MM.1S (cell line): ENCODE data around the gene NTN4.

Source experiments
- DNase-seq: peaks from one replicate; pipeline ENCODE4 v3.0.0-alpha.2; 2015
- H2AFZ ChIP-seq: fragments of 300-600 bp; sonication (generic); 2 replicates; pipeline ENCODE4 v1.6.0; 2016; ENCODE audit warnings: antibody characterized with exemption, low read length
- H3F3A ChIP-seq: fragments of 300-600 bp; sonication (generic); 2 replicates; pipeline ENCODE4 v1.6.1; 2016; ENCODE audit warnings: mild to moderate bottlenecking, antibody characterized with exemption, low read length, moderate library complexity, mixed read lengths; ENCODE audit not compliant: insufficient read depth
- H3K27ac ChIP-seq: fragments of 300-600 bp; sonication (generic); 2 replicates; pipeline ENCODE4 v1.5.1; 2016; ENCODE audit warnings: mild to moderate bottlenecking, low read length
- H3K27me3 ChIP-seq: fragments of 300-600 bp; sonication (generic); replicated peaks from 2 replicates; pipeline ENCODE4 v1.6.0; 2016; ENCODE audit warnings: low read length; ENCODE audit not compliant: insufficient read depth
- H3K36me3 ChIP-seq: fragments of 300-600 bp; sonication (generic); replicated peaks from 2 replicates; pipeline ENCODE4 v1.6.1; 2016; ENCODE audit warnings: mild to moderate bottlenecking, low read length, mixed read lengths; ENCODE audit not compliant: insufficient read depth
- H3K4me1 ChIP-seq: fragments of 300-600 bp; sonication (generic); 2 replicates; pipeline ENCODE4 v1.6.1; 2016; ENCODE audit warnings: low read length, mixed read lengths
- H3K4me2 ChIP-seq: fragments of 300-600 bp; sonication (generic); 2 replicates; pipeline ENCODE4 v1.6.0; 2016; ENCODE audit warnings: low read depth, low read length
- H3K4me3 ChIP-seq: fragments of 300-600 bp; sonication (generic); 2 replicates; pipeline ENCODE4 v1.5.1; 2016; ENCODE audit warnings: low read length, mixed read lengths
- H3K79me2 ChIP-seq: fragments of 300-600 bp; sonication (generic); 2 replicates; pipeline ENCODE4 v1.6.1; 2016; ENCODE audit warnings: mixed run types, low read length, mixed read lengths
- H3K9ac ChIP-seq: fragments of 300-600 bp; sonication (generic); 2 replicates; pipeline ENCODE4 v1.6.1; 2016; ENCODE audit warnings: low read length, mixed read lengths
- H3K9me2 ChIP-seq: fragments of 300-600 bp; sonication (generic); replicated peaks from 2 replicates; pipeline ENCODE4 v1.6.1; 2016; ENCODE audit warnings: mild to moderate bottlenecking, low read length, mixed read lengths; ENCODE audit not compliant: insufficient read depth
- H3K9me3 ChIP-seq: fragments of 300-600 bp; sonication (generic); replicated peaks from 2 replicates; pipeline ENCODE4 v1.6.1; 2016; ENCODE audit warnings: mild to moderate bottlenecking, low read length, mixed read lengths; ENCODE audit not compliant: insufficient read depth
- H4K20me1 ChIP-seq: fragments of 300-600 bp; sonication (generic); 2 replicates; pipeline ENCODE4 v1.6.1; 2016; ENCODE audit warnings: mild to moderate bottlenecking, low read length, moderate library complexity, mixed read lengths; ENCODE audit not compliant: insufficient read depth
- EZH2 ChIP-seq: fragments of 300-600 bp; sonication (generic); optimal IDR thresholded peaks from 2 replicates; pipeline ENCODE3; 2017; ENCODE audit warnings: low read depth, mild to moderate bottlenecking, antibody characterized with exemption, low read length, mixed read lengths
- EZH2phosphoT487 ChIP-seq: fragments of 300-600 bp; sonication (generic); IDR thresholded peaks from 2 replicates; pipeline ENCODE4 v1.6.1; 2018; ENCODE audit warnings: antibody characterized with exemption, low read length
- TF ChIP-seq, protein P1 (sequence below): fragments of 300-600 bp; sonication (generic); IDR thresholded peaks from 2 replicates; pipeline ENCODE4 v1.5.1; 2016; ENCODE audit warnings: antibody characterized with exemption, low read length, mixed read lengths

NTN4 gene

GRCh38 chr12:95641299-95641952, 149.1 kb downstream of the NTN4 start:
- Histone ChIP-seq H3K36me3 (no peaks in the 10 kb centered on the region), H3K9me3 (no peaks in the 10 kb centered on the region), H3K79me2 (no peaks in the 10 kb centered on the region), H3K4me1 (no peaks in the 10 kb centered on the region), H4K20me1 (no peaks in the 10 kb centered on the region), H3K27ac (no peak overlapping the region), H3K27me3 (no peaks in the 10 kb centered on the region), H3K9ac (no peak overlapping the region), H2AFZ (no peak overlapping the region), H3K4me3 (no peak overlapping the region), H3K9me2 (no peaks in the 10 kb centered on the region), H3K4me2 (no peak overlapping the region), H3F3A (no peaks in the 10 kb centered on the region)
- no peak for DNase-seq
- TF ChIP-seq EZH2phosphoT487 (no peak), EZH2 (no peak)
- TF ChIP-seq, protein P1, sequence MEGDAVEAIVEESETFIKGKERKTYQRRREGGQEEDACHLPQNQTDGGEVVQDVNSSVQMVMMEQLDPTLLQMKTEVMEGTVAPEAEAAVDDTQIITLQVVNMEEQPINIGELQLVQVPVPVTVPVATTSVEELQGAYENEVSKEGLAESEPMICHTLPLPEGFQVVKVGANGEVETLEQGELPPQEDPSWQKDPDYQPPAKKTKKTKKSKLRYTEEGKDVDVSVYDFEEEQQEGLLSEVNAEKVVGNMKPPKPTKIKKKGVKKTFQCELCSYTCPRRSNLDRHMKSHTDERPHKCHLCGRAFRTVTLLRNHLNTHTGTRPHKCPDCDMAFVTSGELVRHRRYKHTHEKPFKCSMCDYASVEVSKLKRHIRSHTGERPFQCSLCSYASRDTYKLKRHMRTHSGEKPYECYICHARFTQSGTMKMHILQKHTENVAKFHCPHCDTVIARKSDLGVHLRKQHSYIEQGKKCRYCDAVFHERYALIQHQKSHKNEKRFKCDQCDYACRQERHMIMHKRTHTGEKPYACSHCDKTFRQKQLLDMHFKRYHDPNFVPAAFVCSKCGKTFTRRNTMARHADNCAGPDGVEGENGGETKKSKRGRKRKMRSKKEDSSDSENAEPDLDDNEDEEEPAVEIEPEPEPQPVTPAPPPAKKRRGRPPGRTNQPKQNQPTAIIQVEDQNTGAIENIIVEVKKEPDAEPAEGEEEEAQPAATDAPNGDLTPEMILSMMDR, result no peak

DNA sequence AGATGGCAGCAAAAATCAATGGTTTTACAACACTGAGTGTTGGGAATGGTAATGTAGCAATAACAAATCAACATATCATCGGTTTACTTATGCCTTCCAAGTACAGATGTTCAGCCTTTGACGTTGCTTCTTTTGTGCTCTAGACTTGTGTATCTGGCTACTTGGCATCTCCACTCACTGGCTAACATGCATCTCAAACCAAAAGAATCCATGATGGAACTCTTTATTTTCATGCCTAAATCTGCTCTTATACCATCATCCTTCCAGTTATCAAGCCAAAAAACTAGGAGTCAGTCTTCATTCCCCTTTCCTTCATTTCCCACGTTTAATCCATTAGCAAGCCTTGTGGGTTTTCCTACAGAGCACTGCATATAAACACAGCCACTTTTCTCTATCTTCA, 150.0 kb downstream of the NTN4 start:
- TF ChIP-seq EZH2, result no peak
- TF ChIP-seq EZH2phosphoT487, result no peak
- TF ChIP-seq, protein P1, result no peak
- Histone ChIP-seq H3K9me3 (no peaks in the 10 kb centered on the region), H3K4me3 (no peak overlapping the region)

DNA sequence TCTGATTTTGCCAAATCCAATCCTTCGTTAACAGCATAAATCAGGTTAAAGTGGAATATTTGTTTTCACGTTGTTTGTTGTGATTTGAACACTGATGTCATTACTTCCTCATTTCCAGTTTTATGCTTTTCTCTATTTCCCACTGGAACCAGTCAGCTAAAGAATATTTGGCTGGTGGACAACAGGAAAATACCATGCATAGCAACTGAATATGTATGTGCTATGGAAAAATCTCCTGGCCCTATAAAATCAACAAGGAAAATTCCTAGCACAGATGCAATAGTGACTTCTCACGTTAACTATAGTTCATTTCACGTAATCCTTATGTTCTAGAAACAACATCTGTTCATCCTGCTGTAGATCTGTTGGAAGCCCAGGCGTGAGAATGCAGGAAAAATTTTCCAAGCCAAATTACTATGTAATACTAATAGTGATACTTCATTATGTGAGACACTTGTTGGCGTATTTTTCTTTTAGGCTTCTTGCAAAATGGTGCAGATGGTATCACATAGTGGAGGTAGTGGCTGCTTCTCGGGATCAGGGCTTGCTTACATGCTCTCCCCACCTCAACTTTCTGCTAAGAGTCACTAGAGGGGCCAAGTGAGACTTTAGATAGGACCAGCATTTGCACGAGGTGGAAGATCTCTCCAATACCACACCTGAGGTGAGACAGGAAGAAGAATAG, 153.0 kb downstream of the NTN4 start:
- Histone ChIP-seq H3K27me3 (no peaks in the 10 kb centered on the region), H3K79me2 (no peaks in the 10 kb centered on the region), H3K4me3 (no peak overlapping the region), H3K27ac (no peak overlapping the region), H3K9me2 (no peaks in the 10 kb centered on the region), H3F3A (no peaks in the 10 kb centered on the region), H3K9me3 (no peaks in the 10 kb centered on the region), H3K4me1 (no peaks in the 10 kb centered on the region), H3K9ac (no peak overlapping the region), H4K20me1 (no peaks in the 10 kb centered on the region), H3K4me2 (no peak overlapping the region), H2AFZ (no peak overlapping the region), H3K36me3 (no peaks in the 10 kb centered on the region)
- no peak for TF ChIP-seq EZH2phosphoT487
- TF ChIP-seq, protein P1, result no peak
- TF ChIP-seq EZH2, result no peak
- DNase-seq, result no peak

More for the DNA sequence above, 150.0 kb downstream of the NTN4 start:
- Histone ChIP-seq H3F3A (no peaks in the 10 kb centered on the region), H4K20me1 (no peaks in the 10 kb centered on the region), H3K9ac (no peak overlapping the region), H2AFZ (no peak overlapping the region), H3K9me2 (no peaks in the 10 kb centered on the region), H3K27me3 (no peaks in the 10 kb centered on the region), H3K79me2 (no peaks in the 10 kb centered on the region), H3K4me2 (no peak overlapping the region), H3K27ac (no peak overlapping the region), H3K4me1 (no peaks in the 10 kb centered on the region), H3K36me3 (no peaks in the 10 kb centered on the region)
- DNase-seq, result no peak
